SU-DHL-6 (cell line): ENCODE measurements around the gene SULT1C2.

Source experiments
- EZH2phosphoT487 ChIP-seq: fragments of 200-600 bp; sonication (generic), shearing (Covaris generic); conservative IDR thresholded peaks from 2 replicates; pipeline ENCODE4 v1.6.1; 2018; ENCODE audit warnings: mild to moderate bottlenecking, antibody characterized with exemption, low read length, moderate library complexity, mixed read lengths
- TF ChIP-seq, protein P1 (sequence below): fragments of 200-600 bp; sonication (generic); IDR thresholded peaks from one replicate; pipeline ENCODE4 v1.5.1; 2017; ENCODE audit warnings: antibody characterized with exemption, mild to moderate bottlenecking, low read length, moderate library complexity; ENCODE audit not compliant: insufficient read depth, poor library complexity, severe bottlenecking

DNA sequence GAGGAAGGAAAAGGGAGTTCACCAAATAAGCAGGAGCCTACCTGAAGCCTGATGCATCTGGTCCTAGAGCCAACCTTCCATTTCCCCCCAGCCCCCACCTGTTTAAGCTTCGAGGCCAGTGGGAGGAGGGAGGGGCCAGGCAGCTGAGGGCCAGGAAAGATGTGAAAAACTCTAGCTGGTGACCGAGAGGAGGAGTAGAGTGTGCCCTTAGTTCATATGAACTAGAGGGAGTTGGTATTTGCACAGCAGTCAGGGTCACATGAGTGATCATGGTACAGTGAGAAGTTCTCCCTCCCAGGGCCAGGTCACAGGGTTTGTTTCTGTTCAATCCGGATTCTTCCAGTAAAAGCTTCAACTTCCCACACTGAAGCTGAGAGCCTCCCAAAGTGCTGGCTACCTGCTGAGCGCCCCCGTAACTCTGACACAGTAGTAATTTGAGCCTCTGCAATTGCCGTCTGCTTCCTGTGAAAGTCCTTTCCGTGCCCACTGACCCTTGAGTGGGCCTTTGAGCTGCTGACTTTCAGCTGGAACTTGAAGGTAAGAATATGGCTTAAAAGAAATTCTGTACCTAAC is at the start of gene SULT1C2:
- TF ChIP-seq, protein P1, sequence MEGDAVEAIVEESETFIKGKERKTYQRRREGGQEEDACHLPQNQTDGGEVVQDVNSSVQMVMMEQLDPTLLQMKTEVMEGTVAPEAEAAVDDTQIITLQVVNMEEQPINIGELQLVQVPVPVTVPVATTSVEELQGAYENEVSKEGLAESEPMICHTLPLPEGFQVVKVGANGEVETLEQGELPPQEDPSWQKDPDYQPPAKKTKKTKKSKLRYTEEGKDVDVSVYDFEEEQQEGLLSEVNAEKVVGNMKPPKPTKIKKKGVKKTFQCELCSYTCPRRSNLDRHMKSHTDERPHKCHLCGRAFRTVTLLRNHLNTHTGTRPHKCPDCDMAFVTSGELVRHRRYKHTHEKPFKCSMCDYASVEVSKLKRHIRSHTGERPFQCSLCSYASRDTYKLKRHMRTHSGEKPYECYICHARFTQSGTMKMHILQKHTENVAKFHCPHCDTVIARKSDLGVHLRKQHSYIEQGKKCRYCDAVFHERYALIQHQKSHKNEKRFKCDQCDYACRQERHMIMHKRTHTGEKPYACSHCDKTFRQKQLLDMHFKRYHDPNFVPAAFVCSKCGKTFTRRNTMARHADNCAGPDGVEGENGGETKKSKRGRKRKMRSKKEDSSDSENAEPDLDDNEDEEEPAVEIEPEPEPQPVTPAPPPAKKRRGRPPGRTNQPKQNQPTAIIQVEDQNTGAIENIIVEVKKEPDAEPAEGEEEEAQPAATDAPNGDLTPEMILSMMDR, result no peak
- no peak for TF ChIP-seq EZH2phosphoT487
